Fibroblast of the aortic adventitia (primary cell): ENCODE results near the gene FBXO3. TPM values are rescaled to one million over a fixed set of nuclear protein-coding genes. Genes with fewer than 3 reads are reported as not detected.
"Not testable (repeated sequence)": the region's sequence is repeated elsewhere in the genome, so short reads cannot be mapped to it uniquely, and the experiment has no call there.

Experiments
- DNase-seq: peaks from one replicate; pipeline ENCODE4 v3.0.0-alpha.2; 2010; ENCODE audit warnings: low read depth
- H3K4me3 ChIP-seq: 2 replicates; pipeline ENCODE4 v1.5.1; 2011; ENCODE audit warnings: low read depth, mild to moderate bottlenecking, control low read depth, low read length, moderate library complexity
- total RNA-seq: library from RNA; depleted of rRNA; stranded (reverse); fragments of >200 nt; gene quantifications from 2 replicates; pipeline ENCODE4 v1.2.3, GENCODE V29; 2012; ENCODE audit warnings: low replicate concordance
- TF ChIP-seq, protein P1 (sequence below): IDR thresholded peaks from 2 replicates; pipeline ENCODE4 v1.5.1; 2011; ENCODE audit warnings: mild to moderate bottlenecking, low read length, control low read depth, inconsistent platforms; ENCODE audit not compliant: insufficient read depth

FBXO3 gene
- total RNA-seq, 1 donor, result 43.7 TPM

DNA sequence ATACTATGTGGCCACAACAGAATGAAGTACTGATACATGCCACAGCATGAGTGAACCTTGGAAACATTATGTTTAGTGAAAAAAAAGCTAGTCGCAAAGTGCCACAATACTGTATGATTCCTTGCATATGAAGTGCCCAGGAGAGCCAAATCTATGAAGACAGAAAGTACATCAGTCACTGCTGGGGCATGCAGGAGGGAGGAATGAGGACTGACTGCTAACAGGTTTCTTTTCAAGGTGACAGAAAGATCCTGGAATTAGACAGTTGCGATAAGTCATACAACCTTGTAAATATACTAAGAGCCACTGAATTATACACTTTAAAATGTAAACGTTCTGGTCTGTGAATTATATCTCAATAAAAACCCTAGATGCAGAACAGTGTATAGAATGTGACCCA, 61.9 kb downstream of the FBXO3 start:
- no peak overlapping the region for H3K4me3 ChIP-seq
- no peak for DNase-seq
- TF ChIP-seq, protein P1, sequence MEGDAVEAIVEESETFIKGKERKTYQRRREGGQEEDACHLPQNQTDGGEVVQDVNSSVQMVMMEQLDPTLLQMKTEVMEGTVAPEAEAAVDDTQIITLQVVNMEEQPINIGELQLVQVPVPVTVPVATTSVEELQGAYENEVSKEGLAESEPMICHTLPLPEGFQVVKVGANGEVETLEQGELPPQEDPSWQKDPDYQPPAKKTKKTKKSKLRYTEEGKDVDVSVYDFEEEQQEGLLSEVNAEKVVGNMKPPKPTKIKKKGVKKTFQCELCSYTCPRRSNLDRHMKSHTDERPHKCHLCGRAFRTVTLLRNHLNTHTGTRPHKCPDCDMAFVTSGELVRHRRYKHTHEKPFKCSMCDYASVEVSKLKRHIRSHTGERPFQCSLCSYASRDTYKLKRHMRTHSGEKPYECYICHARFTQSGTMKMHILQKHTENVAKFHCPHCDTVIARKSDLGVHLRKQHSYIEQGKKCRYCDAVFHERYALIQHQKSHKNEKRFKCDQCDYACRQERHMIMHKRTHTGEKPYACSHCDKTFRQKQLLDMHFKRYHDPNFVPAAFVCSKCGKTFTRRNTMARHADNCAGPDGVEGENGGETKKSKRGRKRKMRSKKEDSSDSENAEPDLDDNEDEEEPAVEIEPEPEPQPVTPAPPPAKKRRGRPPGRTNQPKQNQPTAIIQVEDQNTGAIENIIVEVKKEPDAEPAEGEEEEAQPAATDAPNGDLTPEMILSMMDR, result no peak

DNA sequence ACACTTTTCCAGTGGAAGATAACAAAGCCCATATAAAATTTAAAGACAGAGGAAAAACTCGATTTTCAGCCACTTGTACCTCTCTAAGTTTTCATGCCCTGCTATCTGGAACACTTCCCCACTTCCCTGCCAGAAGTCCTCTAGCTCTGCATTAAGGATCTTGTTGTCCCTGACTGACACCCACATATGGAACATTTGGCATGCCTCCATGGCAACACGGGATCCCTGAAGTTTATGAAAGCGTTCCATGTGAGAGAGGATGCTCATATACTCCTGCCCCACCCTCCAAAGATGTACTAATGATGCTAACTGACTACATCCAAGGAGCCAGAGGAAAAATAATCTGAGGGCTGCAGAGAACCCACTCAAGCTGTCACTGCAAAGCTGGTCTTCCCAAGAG, 64.9 kb downstream of the FBXO3 start:
- TF ChIP-seq, protein P1, result no peak
- no peak for DNase-seq

DNA sequence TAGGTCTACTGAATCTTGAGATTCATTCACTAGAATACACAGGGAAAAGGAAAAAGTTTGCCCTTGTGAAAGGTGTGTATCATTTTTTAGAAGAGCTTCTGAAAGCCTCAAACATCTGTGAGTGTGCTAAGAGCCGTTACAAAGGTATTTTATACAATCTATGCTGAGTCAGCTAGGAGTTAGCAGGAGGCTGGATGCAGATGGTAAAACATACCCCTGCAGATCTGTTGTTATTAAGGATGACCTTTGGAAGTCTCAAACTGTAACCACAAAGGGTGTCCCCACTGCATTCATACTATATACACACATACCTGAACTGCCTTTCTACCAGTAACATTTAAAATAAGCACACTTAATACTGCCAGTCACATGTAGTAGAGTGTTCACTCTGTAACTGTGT, 65.3 kb downstream of the FBXO3 start:
- no peak overlapping the region for H3K4me3 ChIP-seq
- TF ChIP-seq, protein P1, result no peak
- no peak for DNase-seq

More for the DNA sequence above, 64.9 kb downstream of the FBXO3 start:
- no peak overlapping the region for H3K4me3 ChIP-seq

DNA sequence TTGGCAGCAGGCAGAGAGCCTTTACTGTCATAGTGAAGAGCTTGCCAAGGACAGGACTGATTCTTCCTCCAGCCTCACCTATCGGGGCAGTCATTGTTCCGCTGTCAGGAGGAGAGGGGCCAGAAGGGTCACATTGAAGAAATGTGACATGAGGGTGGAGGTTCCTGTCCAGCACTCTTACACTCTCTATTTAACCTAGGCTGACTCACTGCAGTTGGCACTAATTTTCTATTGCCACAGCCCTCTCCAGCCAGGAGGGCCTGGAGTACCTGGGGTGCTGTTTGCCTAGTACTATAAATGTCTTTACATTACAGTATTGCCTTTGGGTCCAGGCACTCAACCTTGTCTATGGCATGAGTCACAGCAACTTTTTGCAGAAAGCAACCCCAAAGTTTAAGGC, 66.5 kb downstream of the FBXO3 start:
- DNase-seq, H3K4me3 ChIP-seq: not testable (repeated sequence)

DNA sequence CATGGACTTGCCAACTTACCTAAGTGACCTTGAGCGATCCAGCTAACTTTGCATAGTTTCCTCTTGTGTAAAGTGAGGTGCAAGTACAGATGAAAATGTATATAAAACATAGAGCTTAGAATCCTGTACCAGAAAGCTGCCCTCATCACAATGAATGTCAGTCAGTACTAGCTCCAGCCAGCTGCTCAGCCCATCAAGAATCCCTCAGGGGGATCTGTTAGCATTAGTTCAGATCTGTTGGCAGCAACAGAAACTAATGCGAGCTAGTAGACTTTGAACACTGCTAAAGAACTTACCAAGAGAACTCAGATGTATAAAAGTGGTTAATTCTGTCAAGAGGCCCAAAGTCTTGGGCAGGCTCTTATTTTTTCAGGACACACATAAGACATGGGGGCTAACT, 67.4 kb downstream of the FBXO3 start:
- no peak overlapping the region for H3K4me3 ChIP-seq
- TF ChIP-seq, protein P1, result no peak
- no peak for DNase-seq

DNA sequence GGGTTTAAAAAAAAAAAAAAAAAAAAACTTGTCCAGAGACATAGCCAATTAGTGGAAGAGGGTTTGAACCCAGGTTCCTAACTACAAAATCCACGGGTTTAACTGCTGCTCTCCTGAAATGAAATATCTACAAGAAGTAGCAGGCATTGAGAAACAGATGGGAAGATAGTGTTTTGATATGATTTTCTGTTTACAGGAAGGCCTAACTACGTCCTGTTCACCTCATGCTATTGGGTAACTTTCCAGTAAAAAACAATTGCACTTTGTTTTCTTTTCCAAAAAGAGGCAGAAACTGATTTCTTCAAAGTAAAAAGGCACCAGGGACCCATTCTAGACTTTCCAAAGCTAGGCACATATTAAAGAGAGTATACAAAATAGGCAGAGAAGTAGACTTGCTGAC, 67.8 kb downstream of the FBXO3 start:
- no peak overlapping the region for H3K4me3 ChIP-seq
- TF ChIP-seq, protein P1, result no peak
- DNase-seq, result no peak

DNA sequence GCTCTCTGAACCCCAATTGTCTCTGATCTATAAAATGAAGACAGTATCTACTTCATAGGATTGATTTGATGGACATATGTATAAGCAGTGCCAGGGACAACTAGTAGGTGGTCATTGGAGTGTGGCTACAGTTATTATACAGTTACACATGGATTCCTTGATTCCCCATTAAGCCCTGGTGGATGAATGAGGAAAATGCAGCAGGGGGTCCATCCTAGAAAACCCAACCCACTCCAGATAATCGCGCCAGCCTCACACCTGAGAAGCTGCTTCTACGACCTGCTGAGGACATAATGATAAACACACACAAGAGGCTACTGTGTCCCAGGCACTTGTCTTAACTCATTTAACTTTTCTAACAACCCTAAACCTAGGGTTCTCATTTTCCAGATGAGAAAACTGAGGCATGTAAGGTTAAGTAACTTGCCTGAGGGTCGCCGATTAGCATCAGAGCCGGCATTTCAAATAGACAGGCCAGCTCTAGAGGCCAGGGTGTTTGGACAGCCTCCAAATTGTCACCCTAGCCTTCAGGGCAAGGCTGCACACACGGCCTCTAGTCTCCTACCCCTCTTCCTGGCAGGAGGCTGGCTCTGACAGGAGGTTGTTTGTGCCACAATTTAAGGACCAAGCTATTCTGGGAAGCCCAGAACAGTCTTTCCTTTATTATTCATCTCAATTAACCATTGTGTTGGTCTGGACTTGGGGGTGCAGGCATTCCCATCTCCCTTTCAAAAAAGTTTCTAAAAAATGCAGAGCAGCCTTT, 69.9 kb downstream of the FBXO3 start:
- no peak for DNase-seq
- H3K4me3 ChIP-seq, result no peak overlapping the region
- TF ChIP-seq, protein P1, result peak; percentile 22
